Natural killer cell (primary cell): ENCODE results near the gene TUSC7. TPM values are rescaled to one million over a fixed set of nuclear protein-coding genes. Genes with fewer than 3 reads are reported as not detected.

ENCODE experiments used
- ATAC-seq, 3 donors: fragments of 150-1000 bp in 2 of 3; fragments of 200-7000 bp in 1 of 3; cut with Tn5 transposase; 1 replicate in 1 of 3; 2 replicates in 2 of 3; pipeline ENCODE4 v1.10.0; 2021; ENCODE audit warnings: mild to moderate bottlenecking in 2 of 3, moderate library complexity in 2 of 3
- DNase-seq, 2 donors: peaks; one replicate each; pipeline versions ENCODE4 v3.0.0 to v3.0.0-alpha.2; 2013 to 2021; ENCODE audit warnings: mixed read lengths in 1 of 2
- H3K27ac ChIP-seq: one replicate; pipeline ENCODE4 v1.5.1; 2013; ENCODE audit warnings: mild to moderate bottlenecking, low read length
- H3K27me3 ChIP-seq: one replicate; pipeline ENCODE4 v1.6.1; 2013; ENCODE audit warnings: low read length; ENCODE audit not compliant: control insufficient read depth, insufficient read depth
- H3K36me3 ChIP-seq: one replicate; pipeline ENCODE4 v1.6.1; 2013; ENCODE audit warnings: low read length; ENCODE audit not compliant: control insufficient read depth, insufficient read depth
- H3K4me1 ChIP-seq: one replicate; pipeline ENCODE4 v1.6.1; 2013; ENCODE audit warnings: low read length; ENCODE audit not compliant: control insufficient read depth, insufficient read depth
- H3K4me3 ChIP-seq: one replicate; pipeline ENCODE4 v1.5.1; 2013; ENCODE audit warnings: low read length
- H3K9me3 ChIP-seq: one replicate; pipeline ENCODE4 v1.6.1; 2013; ENCODE audit warnings: low read length; ENCODE audit not compliant: control insufficient read depth, insufficient read depth
- H3K27ac Mint-ChIP-seq, 2 donors: one replicate each; pipeline ENCODE4 v1.8.0; 2022; ENCODE audit warnings: mild to moderate bottlenecking in 2 of 2, mixed read lengths in 2 of 2, moderate library complexity in 1 of 2
- H3K27me3 Mint-ChIP-seq, 2 donors: one replicate each; pipeline ENCODE4 v1.8.0; 2022; ENCODE audit warnings: low read depth in 2 of 2, mixed read lengths in 2 of 2
- H3K36me3 Mint-ChIP-seq: one replicate; pipeline ENCODE4 v1.8.0; 2022; ENCODE audit warnings: mixed read lengths
- H3K4me1 Mint-ChIP-seq, 2 donors: one replicate each; pipeline ENCODE4 v1.8.0; 2022; ENCODE audit warnings: mixed read lengths in 2 of 2
- H3K4me3 Mint-ChIP-seq: one replicate; pipeline ENCODE4 v1.8.0; 2022; ENCODE audit warnings: mild to moderate bottlenecking, moderate library complexity, mixed read lengths
- H3K9me3 Mint-ChIP-seq, 2 donors: one replicate each; pipeline ENCODE4 v1.8.0; 2022; ENCODE audit warnings: mixed read lengths in 2 of 2
- CTCF ChIP-seq: fragments of 200-600 bp; IDR thresholded peaks from one replicate; pipeline ENCODE4 v1.8.0; 2022; ENCODE audit warnings: antibody characterized with exemption
- WGBS: methylation state at CpG from one replicate; pipeline ENCODE4 v1.1.7; 2013; ENCODE audit warnings: missing lambda C conversion rate; ENCODE audit not compliant: insufficient coverage; 5-methylcytosine and 5-hydroxymethylcytosine counted together
- intact Hi-C: fragments of 100-400 bp; cut with micrococcal nuclease; formaldehyde crosslinking; loops from one replicate; pipeline ENCODE4 v1.14.2; 2022
- total RNA-seq, 4 donors: library from RNA; stranded (reverse); fragments of 120-200 nt in 1 of 4; gene quantifications; one replicate each; pipeline versions ENCODE4 v1.2.3 to v1.2.4, GENCODE V29; 2013 to 2022

TUSC7 gene
- total RNA-seq, 3 donors from 2014 or later (not counting 1 experiment from before 2014, with no cell fraction given), result not detected

- no peak overlapping the region for H3K4me3 Mint-ChIP-seq
- no peaks in the 10 kb centered on the region for H3K4me1 ChIP-seq
- DNase-seq, result no peak
- H3K27ac ChIP-seq, result no peak overlapping the region
- no peak overlapping the region for H3K27ac Mint-ChIP-seq
- peaks cover 4% of the 10 kb centered on the region for H3K9me3 ChIP-seq
- peaks cover 10 to 15% of the 10 kb centered on the region in 2 donors for H3K9me3 Mint-ChIP-seq
- H3K27me3 Mint-ChIP-seq, result no peaks in the 10 kb centered on the region
- WGBS, result 75% methylated on average over 13 of the region's 13 CpGs
- H3K4me1 Mint-ChIP-seq, result no peaks in the 10 kb centered on the region
- H3K36me3 Mint-ChIP-seq, result no peaks in the 10 kb centered on the region
- no peak for TF ChIP-seq CTCF
- ATAC-seq, result no peak
- no peak overlapping the region for H3K4me3 ChIP-seq
- H3K27me3 ChIP-seq, result no peaks in the 10 kb centered on the region
- intact Hi-C loops, result no loop called here
- no peaks in the 10 kb centered on the region for H3K36me3 ChIP-seq
Observed at GRCh38 chr3:116678853-116679252, 30.7 kb upstream of the TUSC7 start.

- Mint-ChIP-seq H3K36me3 (no peaks in the 10 kb centered on the region), H3K9me3 (peaks cover 15% of the 10 kb centered on the region in 2 donors), H3K4me1 (no peaks in the 10 kb centered on the region), H3K27ac (no peak overlapping the region), H3K4me3 (no peak overlapping the region), H3K27me3 (no peaks in the 10 kb centered on the region)
- Histone ChIP-seq H3K4me3 (no peak overlapping the region), H3K4me1 (no peaks in the 10 kb centered on the region), H3K36me3 (no peaks in the 10 kb centered on the region), H3K27me3 (no peaks in the 10 kb centered on the region), H3K9me3 (no peaks in the 10 kb centered on the region), H3K27ac (no peak overlapping the region)
- intact Hi-C loops, result no loop called here
- no peak for TF ChIP-seq CTCF
- ATAC-seq (no peak), DNase-seq (no peak)
- WGBS, result 75% methylated on average over 2 of the region's 2 CpGs
Observed at GRCh38 chr3:116691041-116691440, 18.5 kb upstream of the TUSC7 start.

DNA sequence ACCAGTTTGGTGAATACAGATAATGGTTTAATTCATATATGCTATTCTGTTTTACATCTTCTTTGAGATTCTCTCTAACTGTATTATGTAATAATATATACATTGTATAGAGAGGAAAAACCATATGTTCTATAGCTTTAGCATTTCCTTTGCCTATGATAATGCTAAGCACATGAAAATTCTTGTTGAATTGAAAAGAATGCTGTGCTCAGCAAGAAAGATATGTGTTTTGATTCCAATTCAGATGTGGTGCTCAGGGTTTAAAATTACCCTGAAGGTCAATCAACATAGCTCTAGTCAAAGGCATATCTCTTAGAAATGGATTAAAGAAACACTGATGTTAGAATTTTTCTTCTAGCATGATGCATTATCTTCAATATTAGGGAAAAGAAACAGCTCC lies 8.5 kb upstream of the TUSC7 start:
- no peak overlapping the region for H3K4me3 Mint-ChIP-seq
- Histone ChIP-seq H3K27ac (no peak overlapping the region), H3K27me3 (no peaks in the 10 kb centered on the region), H3K36me3 (no peaks in the 10 kb centered on the region), H3K4me3 (no peak overlapping the region), H3K4me1 (no peaks in the 10 kb centered on the region), H3K9me3 (peaks cover 3% of the 10 kb centered on the region)
- ATAC-seq (no peak), DNase-seq (no peak)
- H3K9me3 Mint-ChIP-seq, result peaks cover 8 to 13% of the 10 kb centered on the region in 2 donors
- no peak overlapping the region for H3K27ac Mint-ChIP-seq
- H3K27me3 Mint-ChIP-seq, result no peaks in the 10 kb centered on the region
- intact Hi-C loops, result no loop called here
- no peaks in the 10 kb centered on the region for H3K4me1 Mint-ChIP-seq
- no peaks in the 10 kb centered on the region for H3K36me3 Mint-ChIP-seq
- no peak for TF ChIP-seq CTCF

DNA sequence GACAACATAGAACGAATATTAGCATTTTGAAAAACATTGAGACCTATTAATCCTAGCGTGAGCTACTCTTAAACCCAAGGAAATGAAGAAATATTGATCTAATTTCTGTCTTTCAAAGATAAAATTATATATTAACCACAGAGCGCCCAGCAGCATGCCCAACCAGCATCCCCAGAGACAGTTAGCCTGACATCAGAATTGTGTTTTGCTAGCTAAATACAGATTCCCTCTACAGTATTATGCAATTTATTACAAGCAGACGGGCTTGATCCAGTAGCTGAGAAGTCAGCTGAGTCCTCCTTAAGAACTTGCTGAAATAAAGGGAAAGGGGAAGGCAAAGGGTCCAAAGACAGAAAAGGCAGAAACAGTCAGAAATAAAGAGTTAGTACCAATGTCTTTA lies 7.2 kb upstream of the TUSC7 start:
- Histone ChIP-seq H3K4me1 (no peaks in the 10 kb centered on the region), H3K9me3 (peaks cover 3% of the 10 kb centered on the region), H3K36me3 (no peaks in the 10 kb centered on the region), H3K27me3 (no peaks in the 10 kb centered on the region), H3K4me3 (no peak overlapping the region), H3K27ac (no peak overlapping the region)
- no peak for TF ChIP-seq CTCF
- DNase-seq (no peak), ATAC-seq (no peak)
- Mint-ChIP-seq H3K9me3 (peaks cover 6 to 9% of the 10 kb centered on the region in 2 donors), H3K27me3 (no peaks in the 10 kb centered on the region), H3K36me3 (no peaks in the 10 kb centered on the region), H3K4me1 (no peaks in the 10 kb centered on the region), H3K4me3 (no peak overlapping the region), H3K27ac (no peak overlapping the region)
- intact Hi-C loops, result no loop called here
- 71% methylated on average over 2 of the region's 4 CpGs for WGBS
